Measurements from ENCODE around the gene SRGAP2B. TPM values are rescaled to one million over a fixed set of nuclear protein-coding genes. Genes with fewer than 3 reads are reported as not detected.
"Not testable (repeated sequence)": the region's sequence is repeated elsewhere in the genome, so short reads cannot be mapped to it uniquely, and the experiment has no call there.

Gene SRGAP2B
- total RNA-seq, 1 experiment from 2014 or later, result 34.2 TPM

DNA sequence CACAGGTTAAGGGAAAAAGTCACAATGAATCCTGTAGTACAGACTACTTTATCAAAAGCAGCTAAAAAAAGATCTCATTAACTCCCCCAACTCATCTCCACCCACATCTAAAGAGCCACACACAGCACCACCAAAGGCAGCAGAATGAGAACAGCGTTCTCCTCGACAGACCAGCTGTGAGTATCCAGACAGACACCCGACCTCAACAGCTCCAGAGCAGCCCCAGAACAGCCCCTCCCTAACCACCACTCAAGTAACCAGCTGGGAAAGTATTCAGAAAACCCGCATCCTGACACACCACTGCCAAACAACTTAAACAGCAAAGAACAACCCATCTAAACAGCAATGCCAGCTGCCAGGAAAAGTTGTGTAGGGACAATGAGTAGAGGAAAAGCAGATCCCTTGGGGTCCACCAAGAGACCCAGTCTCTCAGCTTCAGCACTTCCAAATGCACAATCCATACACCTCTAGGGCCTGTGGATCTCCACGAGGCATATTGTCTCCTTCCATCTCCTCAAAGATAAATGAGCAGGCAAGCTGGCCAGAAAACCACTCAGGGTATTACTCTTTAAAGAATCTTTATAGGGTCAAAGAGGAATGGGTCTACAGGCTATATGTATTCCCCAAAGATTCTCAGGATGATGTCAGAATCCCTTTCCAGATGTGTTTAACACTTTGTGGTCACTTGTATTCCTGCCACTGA is 49.4 kb downstream of the SRGAP2B start:
- not testable (repeated sequence) for DNase-seq (ENCODE audit: low spot score)

- DNase-seq (ENCODE audit: low spot score), result not testable (repeated sequence)
Observed at GRCh38 chr1:145041519-145041918, 53.6 kb downstream of the SRGAP2B start.

DNA sequence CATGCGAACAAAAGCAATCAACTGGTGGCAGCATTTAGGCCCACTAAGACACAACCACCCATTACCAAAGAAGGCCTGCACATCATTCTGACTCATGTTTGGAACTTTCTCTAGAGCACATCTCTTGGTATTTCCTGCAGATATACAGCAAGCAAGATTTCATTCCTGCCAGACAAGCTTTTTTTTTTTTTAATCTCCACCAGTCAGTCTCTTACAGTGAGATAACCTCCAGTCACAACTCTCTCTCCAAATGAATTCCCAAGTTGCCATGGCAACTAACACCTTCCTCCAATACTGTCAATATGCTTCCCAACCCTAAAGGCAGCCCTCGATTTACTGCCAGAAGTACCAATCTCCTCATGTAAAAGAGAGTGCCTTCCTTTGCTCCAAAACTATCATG is 59.1 kb downstream of the SRGAP2B start:
- DNase-seq (ENCODE audit: low spot score), result not testable (repeated sequence)

- DNase-seq (ENCODE audit: low spot score), result not testable (repeated sequence)
Observed at GRCh38 chr1:145033523-145033922, 61.6 kb downstream of the SRGAP2B start.

DNA sequence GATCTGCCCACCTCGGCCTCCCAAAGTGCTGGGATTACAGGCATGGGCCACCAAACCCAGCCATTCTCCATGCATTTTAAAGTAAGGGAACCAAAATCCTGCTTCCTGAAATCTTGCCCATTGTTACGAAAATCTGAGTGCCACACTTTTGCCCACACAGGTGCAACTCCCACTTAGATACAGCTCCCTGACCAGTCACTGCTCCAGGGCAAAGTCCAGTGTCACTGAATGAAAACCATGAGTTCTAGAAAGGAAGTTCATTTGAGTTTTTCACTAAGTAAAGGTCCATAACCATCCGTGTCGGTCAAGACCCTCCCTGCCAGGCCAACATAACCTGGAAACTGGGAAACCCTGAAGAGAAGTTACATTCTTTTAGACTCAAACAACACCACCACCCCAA is 67.9 kb downstream of the SRGAP2B start:
- not testable (repeated sequence) for DNase-seq (ENCODE audit: low spot score)

DNA sequence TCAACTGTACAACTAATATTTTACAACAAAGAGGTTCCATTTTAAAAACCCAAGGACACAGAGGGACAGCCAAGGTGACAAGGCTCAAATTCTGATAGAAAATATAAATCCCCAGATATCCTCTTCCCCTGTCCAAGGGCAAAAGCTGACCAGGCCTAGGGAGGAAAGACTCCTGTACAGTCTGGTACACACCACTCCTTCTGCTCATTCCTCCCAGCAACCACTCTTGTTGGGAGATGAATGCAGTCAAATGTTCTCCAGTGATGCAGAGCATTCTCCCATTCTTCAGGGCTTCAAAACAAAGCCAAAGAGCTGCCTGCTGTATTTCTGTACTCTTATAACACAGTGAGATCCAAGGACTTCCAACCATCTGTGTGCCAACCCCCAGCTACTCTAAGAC is 69.8 kb downstream of the SRGAP2B start:
- not testable (repeated sequence) for DNase-seq (ENCODE audit: low spot score)

GRCh38 chr1:145022259-145022658 is 72.9 kb downstream of the SRGAP2B start:
- DNase-seq (ENCODE audit: low spot score), result not testable (repeated sequence)

- not testable (repeated sequence) for DNase-seq (ENCODE audit: low spot score)
Observed at GRCh38 chr1:145021749-145022148, 73.4 kb downstream of the SRGAP2B start.

DNA sequence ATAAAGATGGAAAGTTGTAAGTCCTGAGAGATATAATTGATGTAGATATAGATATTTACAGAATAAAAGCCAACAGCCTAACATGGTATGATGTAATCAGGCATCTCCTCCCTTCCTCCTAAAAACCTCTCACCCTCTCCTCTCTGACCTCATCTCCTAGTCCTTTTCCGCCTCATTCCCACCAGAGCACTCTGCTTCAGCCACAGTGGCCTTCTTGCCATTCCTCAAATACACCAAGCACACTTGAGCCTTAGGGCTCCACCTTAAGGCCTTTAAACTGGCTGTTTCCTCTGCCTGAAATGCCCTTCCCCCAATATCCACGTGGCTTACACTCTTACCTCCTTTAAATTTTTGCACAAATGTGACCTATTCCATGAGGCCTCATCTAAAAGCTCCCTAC is 75.4 kb downstream of the SRGAP2B start:
- DNase-seq (ENCODE audit: low spot score), result not testable (repeated sequence)

DNA sequence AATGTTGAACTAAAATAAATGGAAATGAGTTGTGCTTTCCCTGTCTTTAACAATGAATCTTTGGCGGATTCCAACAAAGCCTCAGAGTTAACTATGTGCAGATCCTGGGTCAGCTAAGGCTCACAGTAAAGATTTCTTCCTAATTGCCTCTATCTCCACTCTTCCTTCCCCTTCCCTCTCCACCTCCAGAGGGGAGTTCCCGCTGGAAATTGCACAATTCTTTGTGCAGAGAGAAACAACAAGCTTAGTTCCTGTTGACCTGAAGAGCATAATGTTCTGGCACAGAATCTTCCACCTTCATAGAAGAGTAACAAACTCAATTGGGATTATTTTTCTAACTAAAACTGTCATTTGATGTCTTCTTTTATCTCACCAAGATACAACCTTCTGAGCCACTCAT is 77.4 kb downstream of the SRGAP2B start:
- not testable (repeated sequence) for DNase-seq (ENCODE audit: low spot score)

GRCh38 chr1:145016492-145016862 is 78.7 kb downstream of the SRGAP2B start:
- DNase-seq (ENCODE audit: low spot score), result not testable (repeated sequence)

DNA sequence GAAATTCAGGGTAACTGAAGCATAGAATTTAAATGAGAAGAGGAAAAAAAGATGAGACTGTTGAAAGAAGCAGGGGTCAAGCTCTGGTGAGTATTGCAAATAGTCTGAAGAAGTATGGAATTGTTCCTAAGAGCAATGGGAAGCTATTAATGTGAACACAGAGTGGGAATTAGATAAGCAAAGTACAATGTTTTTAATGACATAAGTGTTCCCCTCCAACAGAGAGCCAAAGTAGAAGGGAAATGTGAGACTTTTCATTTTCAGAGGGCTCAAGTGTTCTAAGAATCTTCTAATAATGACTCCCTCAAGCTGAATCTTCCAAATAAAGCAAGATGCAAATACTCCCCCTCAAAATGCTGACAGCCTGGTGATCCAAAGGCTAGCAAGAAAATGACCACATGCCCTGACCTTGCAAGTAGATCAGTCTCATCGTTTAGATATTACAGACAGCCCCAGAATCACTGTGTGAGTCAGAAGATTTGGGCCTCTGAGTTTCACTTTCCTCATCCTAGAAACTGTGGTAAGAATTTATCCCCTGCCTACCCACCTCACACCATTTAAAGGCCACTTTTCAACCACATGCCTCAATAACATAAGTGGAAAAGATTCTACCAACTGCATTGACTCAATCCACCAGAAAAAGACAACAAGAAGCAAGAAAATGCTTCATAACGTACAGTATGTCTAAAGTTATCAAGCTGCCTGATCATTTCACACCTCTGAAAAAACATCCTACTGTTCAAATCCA is 79.2 kb downstream of the SRGAP2B start:
- DNase-seq (ENCODE audit: low spot score), result not testable (repeated sequence)

- not testable (repeated sequence) for DNase-seq (ENCODE audit: low spot score)
Observed at GRCh38 chr1:145013353-145013752, 81.8 kb downstream of the SRGAP2B start.

GRCh38 chr1:145011811-145012210 is 83.3 kb downstream of the SRGAP2B start:
- not testable (repeated sequence) for DNase-seq (ENCODE audit: low spot score)

GRCh38 chr1:145010580-145010979 is 84.5 kb downstream of the SRGAP2B start:
- DNase-seq (ENCODE audit: low spot score), result not testable (repeated sequence)

DNA sequence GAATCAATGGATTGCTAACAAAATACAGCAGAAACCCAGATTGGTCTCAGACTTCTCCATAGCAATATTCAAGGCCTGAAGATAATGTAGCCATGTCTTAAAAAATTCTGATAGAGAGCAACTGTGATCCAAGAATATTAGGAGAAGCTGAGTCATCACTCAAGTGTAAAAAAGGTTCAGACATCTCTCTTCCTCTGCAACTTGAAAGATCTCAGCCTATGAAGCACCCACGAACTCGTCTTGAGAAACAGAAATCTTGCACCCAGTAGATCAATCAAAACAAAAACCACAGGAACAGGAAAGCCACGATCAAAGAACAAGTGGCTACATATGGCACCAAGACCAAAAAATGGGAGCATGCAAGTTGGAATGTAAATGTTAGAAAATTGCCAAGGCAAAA is 85.2 kb downstream of the SRGAP2B start:
- not testable (repeated sequence) for DNase-seq (ENCODE audit: low spot score)

DNA sequence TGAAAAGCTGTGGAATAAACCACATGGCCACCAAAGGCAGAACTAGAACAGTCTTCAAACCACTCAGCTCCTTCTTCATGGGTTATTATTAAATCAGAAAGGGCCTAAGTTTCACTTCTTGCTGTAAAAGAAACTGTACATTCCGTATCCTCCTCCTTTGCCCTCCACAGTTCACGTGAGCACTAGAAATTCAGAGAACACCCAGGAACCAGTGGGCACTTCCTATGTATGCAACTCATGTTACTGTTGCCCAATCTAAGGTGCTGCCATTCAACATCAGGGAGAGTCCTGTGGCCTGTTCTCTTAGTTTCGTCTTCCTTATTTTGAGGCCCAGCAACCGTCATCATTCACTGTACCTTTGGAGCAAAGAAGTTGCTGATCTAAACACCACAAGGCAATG is 86.7 kb downstream of the SRGAP2B start:
- not testable (repeated sequence) for DNase-seq (ENCODE audit: low spot score)

GRCh38 chr1:145005142-145005541 is 90.0 kb downstream of the SRGAP2B start:
- not testable (repeated sequence) for DNase-seq (ENCODE audit: low spot score)

GRCh38 chr1:145001381-145001780 is 93.7 kb downstream of the SRGAP2B start:
- DNase-seq (ENCODE audit: low spot score), result not testable (repeated sequence)

DNA sequence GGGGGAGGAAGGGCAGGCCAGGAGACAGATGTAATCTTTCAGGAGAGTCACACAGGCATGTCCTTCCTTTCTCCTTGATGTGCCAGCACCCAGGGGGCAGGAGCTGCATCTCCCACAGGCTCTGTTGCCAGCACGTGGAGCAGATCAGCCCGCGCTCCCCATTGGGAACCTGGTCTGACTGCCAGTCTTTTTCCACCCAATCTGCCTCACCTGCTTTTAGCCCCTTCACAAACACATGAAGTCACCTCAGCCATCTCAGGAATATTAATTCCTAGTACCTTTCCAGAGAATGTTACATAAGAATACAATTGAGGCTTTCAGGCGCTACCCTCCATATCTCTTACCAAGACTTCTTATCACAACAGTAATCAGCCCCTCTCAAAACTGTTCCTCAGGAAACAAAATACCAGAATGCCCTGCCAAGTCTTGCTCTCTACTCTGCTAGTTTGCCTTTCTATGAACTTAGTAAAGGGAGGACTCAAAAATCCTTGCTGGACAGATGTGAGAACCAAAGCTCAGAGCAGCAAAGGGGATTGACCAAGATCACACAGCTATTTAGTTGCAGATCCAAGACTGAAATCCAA is 94.3 kb downstream of the SRGAP2B start:
- not testable (repeated sequence) for DNase-seq (ENCODE audit: low spot score)

- not testable (repeated sequence) for DNase-seq (ENCODE audit: low spot score)
Observed at GRCh38 chr1:145000074-145000742, 94.9 kb downstream of the SRGAP2B start.

- not testable (repeated sequence) for DNase-seq (ENCODE audit: low spot score)
Observed at GRCh38 chr1:144998981-144999273, 96.2 kb downstream of the SRGAP2B start.

All from A172 (cell line).